ENCODE measurements around the gene CCDC69. TPM values are rescaled to one million over a fixed set of nuclear protein-coding genes. Genes with fewer than 3 reads are reported as not detected.
"Not testable (repeated sequence)": the region's sequence is repeated elsewhere in the genome, so short reads cannot be mapped to it uniquely, and the experiment has no call there.

CCDC69 gene
- total RNA-seq, 1 donor from 2014 or later, result 178 TPM

GRCh38 chr5:151205411-151205810 lies 18.5 kb downstream of the CCDC69 start:
- ATAC-seq (ENCODE audit: poor library complexity) (no peak), DNase-seq (no peak)
- intact Hi-C loops (cut with DNase I), result no loop called here

DNA sequence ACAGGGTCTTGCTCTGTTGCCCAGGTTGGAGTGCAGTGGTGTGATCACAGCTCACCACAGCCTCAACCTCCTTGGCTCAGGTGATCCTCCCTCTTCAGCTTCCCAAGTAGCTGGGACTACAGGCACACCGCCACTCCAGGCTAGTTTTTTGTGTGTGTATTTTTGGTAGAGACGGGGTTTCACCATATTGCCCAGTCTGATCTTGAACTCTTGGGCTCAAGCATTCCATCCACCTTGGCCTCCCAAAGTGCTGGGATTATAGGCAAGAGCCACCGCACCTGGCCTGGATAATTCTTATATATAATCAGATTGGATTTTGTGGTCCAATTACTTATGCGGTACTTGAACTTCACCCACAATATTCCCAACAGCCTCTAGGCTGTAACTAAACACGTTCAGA lies 19.8 kb downstream of the CCDC69 start:
- intact Hi-C loops (cut with DNase I), result no loop called here
- ATAC-seq (ENCODE audit: poor library complexity) (no peak), DNase-seq (no peak)

DNA sequence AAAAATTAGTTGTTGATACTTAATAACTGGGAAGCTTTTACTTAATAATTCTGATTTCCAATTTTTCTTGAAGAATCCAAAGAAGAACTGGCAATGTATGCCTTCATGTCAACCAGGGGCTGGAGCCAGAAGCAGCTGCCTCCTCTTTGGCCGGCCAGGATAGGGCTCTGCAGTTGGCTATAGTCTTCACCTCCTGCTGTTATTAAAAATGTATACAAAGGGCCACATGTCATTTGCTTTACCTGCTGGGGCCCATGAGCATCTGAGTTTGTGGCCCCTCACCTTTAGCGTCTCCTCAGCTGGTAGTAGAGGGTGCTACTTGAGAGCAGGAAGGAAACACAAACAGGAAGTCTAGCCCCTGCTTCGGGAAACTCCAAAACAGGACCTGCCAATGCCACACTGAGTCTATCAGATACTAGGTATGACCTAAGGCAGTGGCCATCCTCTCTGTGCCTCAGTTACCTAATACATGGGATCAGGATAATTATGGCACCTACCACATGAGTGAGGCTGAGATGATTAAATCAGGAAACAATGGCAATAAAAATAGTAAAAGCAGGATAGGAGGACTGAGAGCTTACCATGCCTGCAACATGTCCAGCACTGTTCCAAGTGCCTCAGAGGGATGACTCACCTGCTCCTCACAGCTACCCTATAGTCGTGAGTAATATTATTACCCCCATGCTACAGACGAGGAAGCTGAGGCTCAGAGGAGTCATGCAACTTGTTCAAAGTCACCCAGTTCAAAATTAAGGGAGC lies 21.3 kb downstream of the CCDC69 start:
- intact Hi-C loops (cut with DNase I), result no loop called here
- DNase-seq, result no peak
- peak; percentile 49 for ATAC-seq (ENCODE audit: poor library complexity)

- ATAC-seq (ENCODE audit: poor library complexity), result no peak
- intact Hi-C loops (cut with DNase I), result no loop called here
- DNase-seq, result no peak
These were observed 22.8 kb downstream of the CCDC69 start for GRCh38 chr5:151200913-151201595.

DNA sequence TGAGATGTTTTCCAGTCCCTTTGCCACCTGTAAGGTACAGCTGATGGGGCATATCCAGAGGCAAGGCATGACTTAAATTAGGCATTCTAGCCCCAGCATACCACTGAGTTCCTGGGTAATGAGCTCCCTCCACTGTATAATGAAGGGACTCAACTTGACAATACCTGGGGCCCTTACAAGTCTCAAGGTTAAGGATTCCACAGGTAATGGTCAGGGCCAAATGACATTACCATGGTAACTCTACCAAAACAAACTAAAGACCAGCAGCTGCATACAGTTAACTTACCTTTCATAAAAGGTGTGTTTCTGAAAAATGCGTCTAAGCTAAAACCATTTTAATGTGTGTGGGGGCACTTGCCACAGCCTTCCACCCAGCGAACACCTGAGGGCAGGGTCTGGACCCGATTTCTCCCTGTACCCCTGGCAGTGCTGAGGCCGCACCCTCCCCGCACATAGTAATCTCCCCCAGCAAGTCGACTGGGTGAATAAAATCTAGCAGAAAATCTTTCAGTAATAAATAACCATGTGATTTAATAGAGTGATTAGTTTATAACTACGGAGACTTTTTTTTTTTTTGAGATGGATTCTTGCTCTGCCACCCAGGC lies 24.2 kb downstream of the CCDC69 start:
- DNase-seq (no peak), ATAC-seq (ENCODE audit: poor library complexity) (no peak)
- intact Hi-C loops (cut with DNase I), result no loop called here

- DNase-seq (no peak), ATAC-seq (ENCODE audit: poor library complexity) (no peak)
- intact Hi-C loops (cut with DNase I), result no loop called here
These were observed 25.0 kb downstream of the CCDC69 start for GRCh38 chr5:151198861-151199260.

- intact Hi-C loops (cut with DNase I); DNase-seq; ATAC-seq (ENCODE audit: poor library complexity): not testable (repeated sequence)
These were observed 26.6 kb downstream of the CCDC69 start for GRCh38 chr5:151197291-151197600.

DNA sequence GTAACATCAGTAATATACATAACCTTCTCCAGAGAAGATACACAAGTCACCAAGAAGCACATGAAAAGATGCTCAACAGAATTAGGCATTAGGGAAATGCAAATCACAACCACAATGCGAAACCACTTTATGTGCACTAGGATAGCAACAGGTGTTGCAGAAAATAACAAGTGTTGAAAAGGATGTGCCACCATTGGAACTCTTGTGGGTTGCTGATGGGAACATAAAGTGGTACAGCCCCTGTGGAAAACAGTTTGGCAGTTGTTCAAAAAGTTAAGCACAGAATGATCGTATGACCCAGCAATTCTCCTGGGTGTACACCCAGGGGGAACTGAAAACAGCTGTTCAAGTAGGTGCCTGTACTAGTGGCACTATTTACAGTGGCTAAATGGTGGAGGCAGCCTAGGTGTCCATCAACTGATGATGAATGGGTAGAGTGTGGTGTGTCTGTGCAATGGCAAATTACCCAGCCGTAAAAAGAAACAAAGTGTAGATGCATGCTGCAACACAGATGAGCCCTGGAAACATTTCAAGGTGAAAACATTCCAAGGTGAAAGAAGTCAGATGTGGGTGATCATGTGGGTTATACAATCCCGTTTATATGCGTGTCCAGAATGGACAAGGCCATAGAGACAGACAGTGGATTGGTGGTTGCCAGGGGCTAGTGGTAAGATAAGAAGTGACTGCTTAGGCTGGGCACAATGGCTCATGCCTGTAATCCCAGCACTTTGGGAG lies 27.2 kb downstream of the CCDC69 start:
- DNase-seq (no peak), ATAC-seq (ENCODE audit: poor library complexity) (peak; percentile 37)
- intact Hi-C loops (cut with DNase I), result no loop called here

DNA sequence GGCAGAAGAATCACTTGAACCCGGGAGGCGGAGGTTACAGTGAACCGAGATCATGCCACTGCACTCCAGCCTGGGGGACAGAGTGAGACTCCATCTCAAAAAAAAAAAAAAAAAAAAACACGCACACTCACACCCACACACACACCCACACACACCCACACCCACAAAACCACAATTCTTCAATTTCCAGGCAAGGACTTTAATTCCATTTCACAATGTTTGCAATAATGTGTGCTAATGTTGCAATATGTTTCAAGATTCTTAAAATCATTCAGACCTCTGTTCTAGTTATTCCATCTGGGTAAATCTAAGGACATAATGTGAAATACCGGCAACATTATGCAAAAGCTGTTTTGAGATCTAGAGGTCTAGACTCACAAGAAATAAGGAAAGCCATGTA lies 28.3 kb downstream of the CCDC69 start:
- intact Hi-C loops (cut with DNase I), result no loop called here
- ATAC-seq (ENCODE audit: poor library complexity) (peak; percentile 18), DNase-seq (no peak)

GRCh38 chr5:151192626-151193025 lies 31.3 kb downstream of the CCDC69 start:
- ATAC-seq (ENCODE audit: poor library complexity) (no peak), DNase-seq (no peak)
- intact Hi-C loops (cut with DNase I), result no loop called here

DNA sequence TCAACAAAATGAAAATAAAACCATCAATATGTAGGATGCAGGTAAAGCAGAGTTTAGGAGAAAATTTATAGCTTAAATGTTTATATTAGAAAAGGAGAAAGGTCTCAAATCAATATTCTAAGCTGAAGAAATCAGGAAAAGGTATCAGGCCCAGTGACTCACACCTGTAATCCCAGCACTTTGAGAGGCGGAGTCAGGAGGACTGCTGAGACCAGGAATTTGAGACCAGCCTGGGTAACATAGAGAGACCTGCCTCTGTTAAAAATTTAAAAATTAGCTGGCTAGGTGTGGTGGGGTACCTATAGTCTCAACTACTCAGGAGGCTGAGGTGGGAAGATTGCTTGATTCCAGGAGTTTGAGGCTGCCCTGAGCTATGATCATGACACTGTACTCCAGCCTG lies 32.2 kb downstream of the CCDC69 start:
- DNase-seq, result no peak
- ATAC-seq (ENCODE audit: poor library complexity), result no peak
- intact Hi-C loops (cut with DNase I), result no loop called here

DNA sequence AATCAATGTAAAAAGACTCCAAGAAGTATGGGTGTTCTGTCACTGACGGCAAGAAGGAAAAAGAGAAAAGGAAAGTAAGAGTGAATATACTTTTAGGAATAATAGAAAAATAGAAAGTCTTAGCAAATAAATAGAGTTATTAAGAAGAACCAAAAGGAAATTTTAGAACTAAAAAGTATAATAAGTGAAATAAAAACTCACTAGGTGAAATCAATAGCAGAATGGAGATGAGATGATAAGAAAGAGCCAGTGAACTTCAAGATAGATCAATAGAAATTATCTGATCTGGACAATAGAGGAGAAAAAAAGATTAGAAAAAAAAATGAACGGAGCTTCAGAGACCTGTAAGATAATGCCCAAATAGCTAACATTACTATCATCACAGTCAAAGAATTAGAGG lies 34.7 kb downstream of the CCDC69 start:
- DNase-seq, result no peak
- no peak for ATAC-seq (ENCODE audit: poor library complexity)
- intact Hi-C loops (cut with DNase I), result no loop called here

DNA sequence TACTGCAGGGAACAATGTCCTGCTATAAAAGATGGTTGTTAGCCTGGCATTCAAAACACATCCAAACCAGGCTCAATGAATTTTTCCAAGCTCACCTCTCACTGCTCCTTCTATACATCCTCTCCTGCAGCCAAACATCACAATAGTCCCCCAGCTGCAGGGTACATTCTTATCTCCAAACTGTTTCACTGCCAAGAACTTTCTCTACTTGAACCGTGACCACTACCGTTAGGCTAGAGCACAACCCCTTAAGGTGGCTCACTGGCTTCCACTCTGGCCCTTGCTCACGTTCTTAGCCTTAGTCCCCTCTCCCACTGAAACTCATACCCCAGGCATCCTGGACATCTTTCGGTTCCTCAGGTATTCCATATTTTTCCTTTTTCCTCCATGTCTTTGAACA lies 37.4 kb downstream of the CCDC69 start:
- ATAC-seq (ENCODE audit: poor library complexity), result peak; percentile 55
- DNase-seq, result no peak
- intact Hi-C loops (cut with DNase I), result no loop called here

DNA sequence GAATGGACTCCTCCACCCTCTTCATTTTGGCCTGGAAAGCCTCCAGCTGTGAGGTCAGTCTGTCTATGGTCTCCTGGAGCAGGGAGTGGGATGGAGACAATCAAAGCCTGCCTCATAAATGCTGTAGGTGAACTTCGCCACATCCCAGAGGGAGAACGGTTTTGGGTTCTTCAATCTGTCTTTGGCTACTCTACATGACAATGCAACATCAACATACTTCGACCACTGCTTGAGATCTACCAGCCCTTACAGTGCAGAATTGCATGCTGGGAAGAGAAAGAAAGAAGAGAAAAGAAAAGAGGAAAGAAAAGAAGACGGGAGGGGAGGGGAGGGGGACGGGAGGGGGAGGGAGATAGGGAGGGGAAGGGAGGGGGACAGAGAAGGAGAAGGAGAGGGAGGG lies 37.8 kb downstream of the CCDC69 start:
- no peak for DNase-seq
- intact Hi-C loops (cut with DNase I), result no loop called here
- no peak for ATAC-seq (ENCODE audit: poor library complexity)

DNA sequence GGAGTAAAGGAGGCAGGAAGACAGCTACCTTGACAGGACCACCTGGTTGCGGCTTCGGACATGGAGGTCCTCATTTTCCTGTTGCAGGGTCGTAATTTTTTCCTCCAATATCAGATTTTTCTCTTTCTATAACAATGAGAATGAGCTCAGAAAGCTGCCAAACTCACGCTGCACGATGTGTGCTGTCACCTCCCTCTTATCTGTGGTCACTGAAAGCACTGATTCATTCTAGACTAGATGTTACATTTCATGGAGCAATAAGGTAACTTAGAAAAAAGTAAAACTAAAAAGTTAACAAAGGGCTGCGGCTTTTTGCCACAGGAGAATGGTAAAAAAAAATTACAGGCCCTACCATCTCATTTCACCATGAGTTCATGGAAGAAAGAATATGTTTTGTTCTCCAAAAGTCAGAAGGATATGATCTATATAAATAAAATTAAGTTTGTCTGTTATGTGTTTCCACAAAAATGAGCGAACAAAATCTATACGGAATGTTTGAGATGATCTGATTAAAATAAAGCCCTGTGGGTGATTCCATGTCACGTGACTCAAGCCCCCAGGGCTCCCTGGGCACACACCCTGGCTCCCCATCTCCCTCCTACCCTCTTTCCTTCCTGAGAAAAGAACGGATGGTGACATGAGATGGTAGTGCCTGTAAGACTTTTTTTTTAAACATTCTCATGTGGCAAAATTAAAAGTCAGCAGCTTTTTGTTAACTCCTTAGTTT lies 39.4 kb downstream of the CCDC69 start:
- intact Hi-C loops (cut with DNase I), result no loop called here
- ATAC-seq (ENCODE audit: poor library complexity), result no peak
- no peak for DNase-seq

GRCh38 chr5:151183456-151184245 lies 40.2 kb downstream of the CCDC69 start:
- ATAC-seq (ENCODE audit: poor library complexity), result no peak
- no peak for DNase-seq
- intact Hi-C loops (cut with DNase I), result no loop called here

GRCh38 chr5:151182976-151183375 lies 40.9 kb downstream of the CCDC69 start:
- ATAC-seq (ENCODE audit: poor library complexity) (no peak), DNase-seq (no peak)
- intact Hi-C loops (cut with DNase I), result no loop called here

DNA sequence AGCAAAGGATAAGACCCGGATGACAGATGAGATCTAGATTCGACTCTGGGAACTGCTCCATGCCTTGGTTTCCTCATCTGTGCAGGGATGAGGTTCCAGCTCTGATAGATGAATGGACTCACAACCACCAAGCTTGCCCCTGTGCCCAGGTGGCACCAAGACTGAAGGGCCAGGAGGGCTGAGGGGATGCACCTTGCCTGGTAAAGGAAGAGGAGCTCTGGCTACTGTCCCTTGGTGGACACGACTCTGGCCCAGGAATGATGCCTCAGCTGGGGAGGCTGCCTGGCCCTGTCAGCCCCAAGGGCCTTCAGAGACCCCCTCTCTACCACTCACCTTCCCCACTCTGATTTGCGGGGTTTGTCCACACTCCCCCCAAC lies 41.4 kb downstream of the CCDC69 start:
- DNase-seq, result no peak
- no peak for ATAC-seq (ENCODE audit: poor library complexity)
- intact Hi-C loops (cut with DNase I), result no loop called here
